ENCODE measurements around the gene STAT3. TPM values are rescaled to one million over a fixed set of nuclear protein-coding genes. Genes with fewer than 3 reads are reported as not detected.

Gene STAT3
- total and polyA plus RNA-seq, 8 donors = 31.3 to 207 (median 104) TPM

DNA sequence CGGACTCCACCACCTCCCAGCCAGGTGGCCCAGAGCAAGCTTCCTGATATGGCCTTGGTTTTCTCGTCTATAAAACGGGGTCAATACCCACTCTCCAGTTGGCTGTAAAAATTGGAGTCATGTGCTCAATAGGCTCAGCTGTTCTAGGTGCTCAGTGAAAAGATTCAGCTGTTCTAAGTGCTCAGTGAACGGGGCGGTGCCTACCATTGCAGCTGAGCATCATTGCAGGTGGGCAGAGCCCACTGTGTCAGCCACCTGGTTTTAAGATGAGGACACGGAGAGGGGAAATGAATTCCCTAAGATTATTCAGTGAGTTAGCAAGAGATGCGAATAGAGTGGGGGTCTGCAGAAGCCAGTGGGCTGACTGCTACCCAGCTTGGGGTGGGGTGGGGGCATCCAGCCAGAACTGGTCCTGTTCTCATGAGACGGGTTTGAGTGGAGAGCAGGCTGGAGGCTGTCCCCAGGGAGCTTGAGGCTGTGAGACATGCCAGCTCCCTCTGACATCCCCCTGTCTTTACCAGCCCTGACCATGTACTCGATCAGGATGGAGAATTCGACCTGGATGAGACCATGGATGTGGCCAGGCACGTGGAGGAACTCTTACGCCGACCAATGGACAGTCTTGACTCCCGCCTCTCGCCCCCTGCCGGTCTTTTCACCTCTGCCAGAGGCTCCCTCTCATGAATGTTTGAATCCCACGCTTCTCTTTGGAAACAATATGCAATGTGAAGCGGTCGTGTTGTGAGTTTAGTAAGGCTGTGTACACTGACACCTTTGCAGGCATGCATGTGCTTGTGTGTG is 78.1 kb downstream of the STAT3 start:
- no peak overlapping the region for H3K4me3 ChIP-seq
- WGBS, 5 donors = 80 to 83% (median 82%) methylated on average over 19 of the region's 19 CpGs
- H3K9me3 ChIP-seq = no peaks in the 10 kb centered on the region
- H3K36me3 ChIP-seq = peaks cover 46 to 99% (median 91%) of the 10 kb centered on the region in 4 donors
- TF ChIP-seq, protein P1, sequence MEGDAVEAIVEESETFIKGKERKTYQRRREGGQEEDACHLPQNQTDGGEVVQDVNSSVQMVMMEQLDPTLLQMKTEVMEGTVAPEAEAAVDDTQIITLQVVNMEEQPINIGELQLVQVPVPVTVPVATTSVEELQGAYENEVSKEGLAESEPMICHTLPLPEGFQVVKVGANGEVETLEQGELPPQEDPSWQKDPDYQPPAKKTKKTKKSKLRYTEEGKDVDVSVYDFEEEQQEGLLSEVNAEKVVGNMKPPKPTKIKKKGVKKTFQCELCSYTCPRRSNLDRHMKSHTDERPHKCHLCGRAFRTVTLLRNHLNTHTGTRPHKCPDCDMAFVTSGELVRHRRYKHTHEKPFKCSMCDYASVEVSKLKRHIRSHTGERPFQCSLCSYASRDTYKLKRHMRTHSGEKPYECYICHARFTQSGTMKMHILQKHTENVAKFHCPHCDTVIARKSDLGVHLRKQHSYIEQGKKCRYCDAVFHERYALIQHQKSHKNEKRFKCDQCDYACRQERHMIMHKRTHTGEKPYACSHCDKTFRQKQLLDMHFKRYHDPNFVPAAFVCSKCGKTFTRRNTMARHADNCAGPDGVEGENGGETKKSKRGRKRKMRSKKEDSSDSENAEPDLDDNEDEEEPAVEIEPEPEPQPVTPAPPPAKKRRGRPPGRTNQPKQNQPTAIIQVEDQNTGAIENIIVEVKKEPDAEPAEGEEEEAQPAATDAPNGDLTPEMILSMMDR (IDR thresholded peaks at IDR 0.05) = no peak
- TF ChIP-seq EP300 (IDR thresholded peaks at IDR 0.05) (no peak), POLR2AphosphoS5 (IDR thresholded peaks at IDR 0.05) (no peak), POLR2A (IDR thresholded peaks at IDR 0.05) (no peak)
- H3K4me1 ChIP-seq = peaks cover 22 to 64% (median 47%) of the 10 kb centered on the region in 4 donors
- intact Hi-C loops (cut with DNase I; ENCODE audit: low total_unique reads) = no loop called here
- no peak for DNase-seq
- no peaks in the 10 kb centered on the region for H3K27me3 ChIP-seq
- peak overlapping the region in 3 of 5 donors; percentile 9 to 90 (median 85) for H3K27ac ChIP-seq

DNA sequence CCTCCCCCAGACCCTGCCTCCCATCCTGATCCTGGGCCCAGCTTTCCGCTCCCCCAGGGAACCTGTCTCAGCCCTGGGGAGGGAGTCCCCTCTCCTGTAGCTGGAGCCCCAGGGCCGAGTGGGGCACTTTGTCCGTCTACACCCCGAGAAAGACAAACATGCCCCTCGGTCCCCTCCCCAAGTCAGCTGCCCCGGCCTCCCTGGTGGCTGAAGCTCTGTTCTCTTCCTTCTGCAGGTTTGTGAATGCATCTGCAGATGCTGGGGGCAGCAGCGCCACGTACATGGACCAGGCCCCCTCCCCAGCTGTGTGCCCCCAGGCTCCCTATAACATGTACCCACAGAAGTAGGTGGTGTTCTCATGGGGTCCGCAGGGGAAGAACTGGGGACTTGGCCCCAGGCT is 79.1 kb downstream of the STAT3 start:
- intact Hi-C loops (cut with DNase I; ENCODE audit: low total_unique reads) = no loop called here
- WGBS, 5 donors = 82 to 91% (median 89%) methylated on average over 9 of the region's 9 CpGs
- TF ChIP-seq EP300 (IDR thresholded peaks at IDR 0.05) (no peak), POLR2A (IDR thresholded peaks at IDR 0.05) (no peak), POLR2AphosphoS5 (IDR thresholded peaks at IDR 0.05) (no peak)
- TF ChIP-seq, protein P1 (IDR thresholded peaks at IDR 0.05) = no peak
- H3K27me3 ChIP-seq = no peaks in the 10 kb centered on the region
- H3K36me3 ChIP-seq = peaks cover 44 to 99% (median 91%) of the 10 kb centered on the region in 4 donors
- no peaks in the 10 kb centered on the region for H3K9me3 ChIP-seq
- DNase-seq = no peak
- peak overlapping the region in 3 of 5 donors; percentile 37 to 90 (median 38) for H3K27ac ChIP-seq
- peaks cover 22 to 53% (median 38%) of the 10 kb centered on the region in 4 donors for H3K4me1 ChIP-seq
- no peak overlapping the region for H3K4me3 ChIP-seq

DNA sequence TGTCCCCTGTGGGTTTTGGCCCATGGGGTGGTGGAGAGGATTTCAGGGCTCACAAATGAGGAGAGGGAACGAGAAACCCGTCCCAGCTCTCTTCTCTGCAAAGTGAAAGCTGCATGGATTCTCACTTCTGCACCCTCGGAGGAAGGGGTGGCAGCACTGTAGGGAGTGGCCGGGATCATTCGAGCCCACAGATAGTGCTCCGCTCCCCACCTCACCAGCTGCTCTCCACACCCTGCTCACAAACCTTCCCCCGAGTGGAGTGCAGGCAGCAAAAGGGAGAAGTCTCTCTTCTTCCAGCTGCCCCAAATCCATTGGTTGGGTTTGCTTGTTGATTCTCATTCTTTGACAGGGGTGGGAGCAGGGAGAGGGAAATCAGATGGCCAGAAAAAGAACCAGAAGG is 79.8 kb downstream of the STAT3 start:
- DNase-seq = no peak
- intact Hi-C loops (cut with DNase I; ENCODE audit: low total_unique reads) = no loop called here
- H3K4me1 ChIP-seq = peaks cover 22 to 46% (median 34%) of the 10 kb centered on the region in 4 donors
- WGBS, 5 donors = 70 to 81% (median 76%) methylated on average over 7 of the region's 7 CpGs
- no peaks in the 10 kb centered on the region for H3K9me3 ChIP-seq
- H3K4me3 ChIP-seq = no peak overlapping the region
- peak overlapping the region in 2 of 5 donors; percentile 37 to 90 for H3K27ac ChIP-seq
- TF ChIP-seq, protein P1 (IDR thresholded peaks at IDR 0.05) = no peak
- no peak for TF ChIP-seq POLR2A (IDR thresholded peaks at IDR 0.05)
- no peak for TF ChIP-seq POLR2AphosphoS5 (IDR thresholded peaks at IDR 0.05)
- TF ChIP-seq EP300 (IDR thresholded peaks at IDR 0.05) = no peak
- H3K27me3 ChIP-seq = no peaks in the 10 kb centered on the region
- peaks cover 42 to 99% (median 91%) of the 10 kb centered on the region in 4 donors for H3K36me3 ChIP-seq

DNA sequence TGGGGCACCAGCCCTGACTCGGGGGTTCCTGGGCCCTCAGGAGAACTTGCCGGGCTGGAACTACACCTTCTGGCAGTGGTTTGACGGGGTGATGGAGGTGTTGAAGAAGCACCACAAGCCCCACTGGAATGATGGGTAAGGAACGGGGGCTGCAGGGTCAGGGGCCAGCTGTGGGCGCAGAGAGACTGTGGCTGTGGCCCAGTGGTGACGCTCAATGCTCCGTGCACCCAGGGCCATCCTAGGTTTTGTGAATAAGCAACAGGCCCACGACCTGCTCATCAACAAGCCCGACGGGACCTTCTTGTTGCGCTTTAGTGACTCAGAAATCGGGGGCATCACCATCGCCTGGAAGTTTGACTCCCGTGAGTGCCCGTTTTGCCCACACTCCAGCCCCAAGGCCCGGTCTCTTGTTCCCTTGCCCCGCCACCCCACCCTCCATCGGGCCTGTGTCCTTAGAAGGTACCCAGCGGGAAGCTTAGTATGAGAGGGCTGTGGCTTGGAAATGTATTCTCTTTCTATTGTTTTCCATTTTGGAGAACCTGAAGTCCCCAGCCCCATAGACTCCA is 80.8 kb downstream of the STAT3 start:
- peaks cover 42 to 100% (median 93%) of the 10 kb centered on the region in 4 donors for H3K36me3 ChIP-seq
- no peak overlapping the region for H3K27ac ChIP-seq
- WGBS, 5 donors = 93 to 97% (median 94%) methylated on average over 19 of the region's 19 CpGs
- intact Hi-C loops (cut with DNase I; ENCODE audit: low total_unique reads) = no loop called here
- no peak for DNase-seq
- H3K4me1 ChIP-seq = peaks cover 17 to 36% (median 26%) of the 10 kb centered on the region in 4 donors
- no peaks in the 10 kb centered on the region for H3K9me3 ChIP-seq
- H3K4me3 ChIP-seq = no peak overlapping the region
- TF ChIP-seq EP300 (IDR thresholded peaks at IDR 0.05) = no peak
- TF ChIP-seq POLR2A (IDR thresholded peaks at IDR 0.05) = no peak
- no peak for TF ChIP-seq POLR2AphosphoS5 (IDR thresholded peaks at IDR 0.05)
- TF ChIP-seq, protein P1 (IDR thresholded peaks at IDR 0.05) = no peak
- H3K27me3 ChIP-seq = no peaks in the 10 kb centered on the region

All from stomach (tissue), 9 donors.